CD4-positive, alpha-beta T cell treated with Interleukin-6 at 100 ng/mL for 8 hours (primary cell): ENCODE results near the gene PADI1.

Experiments
- DNase-seq: peaks from one replicate; pipeline ENCODE4 v3.0.0-alpha.2; 2020; ENCODE audit warnings: mixed read lengths, low spot score

The PADI1 gene

GRCh38 chr1:17244821-17245740 is 40.2 kb downstream of the PADI1 start:
- no peak for DNase-seq

DNA sequence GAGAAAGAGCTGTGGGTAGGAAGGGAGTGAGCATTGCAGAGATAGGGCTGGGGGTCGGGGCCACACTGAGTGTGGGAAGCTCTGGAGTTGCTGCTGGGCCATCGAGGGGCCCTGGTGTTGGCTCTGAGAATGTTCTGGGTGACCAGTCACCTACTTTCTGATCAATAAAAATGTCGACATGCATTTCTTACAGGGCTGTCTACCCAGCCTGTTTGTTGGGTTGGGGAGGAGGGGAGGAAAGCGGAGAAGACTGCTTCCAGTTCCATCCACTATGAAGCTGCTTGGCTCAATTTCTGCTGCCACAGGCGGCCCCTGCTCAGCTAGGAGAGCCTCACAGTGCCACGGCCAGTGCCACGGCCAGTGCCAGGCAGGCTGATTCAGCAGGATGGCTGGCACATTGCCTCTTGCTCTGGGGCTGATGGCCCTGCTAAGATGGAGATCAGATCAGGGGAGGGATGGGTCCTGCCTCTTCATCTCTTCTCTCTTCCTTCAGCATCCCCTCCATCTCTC is 40.9 kb downstream of the PADI1 start:
- DNase-seq: no peak

- no peak for DNase-seq
Measured at GRCh38 chr1:17246971-17247370, 42.0 kb downstream of the PADI1 start.

- DNase-seq: no peak
Measured at GRCh38 chr1:17248781-17249180, 43.9 kb downstream of the PADI1 start, which contains the start of gene PADI3. Gene PADI3 (plus strand): TSS chr1:17249098. CDS start chr1:17249138, 40 bp downstream.

- DNase-seq: no peak
Measured at GRCh38 chr1:17250601-17251000, 45.7 kb downstream of the PADI1 start.

DNA sequence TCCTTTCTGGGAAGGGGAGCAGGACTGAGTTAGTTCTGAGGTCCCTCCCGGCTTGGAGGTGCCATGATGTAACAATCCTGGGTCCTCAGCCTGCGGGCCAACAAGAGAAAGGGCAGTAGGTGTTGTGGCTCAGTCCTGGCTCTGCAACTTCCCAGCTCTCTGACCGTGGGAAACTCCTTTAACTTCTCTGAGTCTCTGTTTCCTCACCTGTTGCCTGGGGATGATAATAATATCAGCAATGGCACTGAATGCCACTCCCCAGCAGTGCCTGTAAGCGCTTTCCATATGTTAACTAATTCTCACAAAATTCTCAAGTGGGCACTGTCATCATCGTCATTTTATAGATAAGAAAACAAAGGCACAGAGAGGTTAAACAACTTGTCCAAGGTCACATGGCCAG is 46.3 kb downstream of the PADI1 start:
- DNase-seq: no peak

DNA sequence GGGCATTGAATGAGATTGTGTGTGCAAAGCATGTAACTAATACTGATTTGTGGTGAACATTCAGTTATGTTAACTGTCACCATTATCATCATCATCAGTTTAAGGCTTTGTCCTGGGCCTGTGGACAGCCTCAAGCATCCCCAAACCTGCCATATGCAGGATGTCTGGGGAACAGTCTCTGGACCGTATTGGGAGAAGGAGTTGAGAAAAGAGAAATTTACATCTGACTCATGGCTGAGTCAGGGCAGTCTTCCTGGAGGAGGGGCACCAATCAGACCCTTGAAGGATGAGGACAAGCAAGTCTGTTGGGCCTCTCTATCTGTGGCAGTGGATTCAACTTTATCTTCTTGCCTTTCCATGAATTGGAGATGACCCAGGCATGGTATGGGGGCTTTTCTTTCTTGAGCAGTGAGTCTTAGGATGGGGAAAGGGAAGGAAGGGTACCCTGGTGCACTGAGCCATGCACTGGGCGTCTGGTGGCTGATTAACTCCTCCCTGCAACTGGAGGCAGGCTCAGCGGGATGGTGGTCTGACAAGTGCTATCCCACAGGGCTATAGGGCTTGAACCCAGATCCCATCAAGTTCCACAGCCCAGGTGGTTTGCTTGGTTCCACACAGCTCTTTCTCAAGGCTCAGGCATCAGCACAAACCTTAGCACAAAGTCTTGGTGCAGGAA is 46.9 kb downstream of the PADI1 start:
- no peak for DNase-seq

GRCh38 chr1:17255336-17255735 is 50.4 kb downstream of the PADI1 start:
- DNase-seq: no peak

DNA sequence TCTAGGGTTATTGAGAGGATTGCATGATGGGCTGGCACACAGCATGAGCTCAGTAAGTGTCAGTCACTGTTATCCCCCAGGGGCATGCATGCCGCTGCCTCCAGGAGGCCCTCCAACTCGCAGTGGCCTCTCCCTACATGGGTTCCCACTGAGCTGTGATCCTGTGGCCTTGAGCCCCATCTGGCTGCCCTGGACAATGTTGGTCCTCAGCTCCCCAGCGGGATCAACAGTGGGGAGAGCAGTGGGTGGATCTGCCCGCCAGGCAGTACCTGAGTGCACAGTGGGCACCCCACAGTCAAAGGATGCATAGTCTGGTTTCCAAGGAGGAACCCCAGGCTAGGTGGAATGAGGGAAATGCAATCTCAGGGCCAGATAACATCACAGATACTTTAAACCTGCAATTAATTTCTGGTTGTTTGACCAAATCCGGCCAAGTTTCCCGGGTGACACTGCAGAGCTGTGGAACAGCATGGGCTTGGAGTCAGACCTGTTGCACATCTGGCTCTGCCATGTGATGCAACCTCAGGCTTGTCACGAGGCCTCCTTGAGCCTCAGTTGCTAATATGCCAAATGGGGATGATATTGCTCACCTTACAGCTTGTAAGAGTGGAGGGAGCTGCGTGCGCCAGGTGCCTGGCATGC is 53.3 kb downstream of the PADI1 start:
- no peak for DNase-seq

- DNase-seq: no peak
Measured at GRCh38 chr1:17258758-17259130, 53.8 kb downstream of the PADI1 start.

DNA sequence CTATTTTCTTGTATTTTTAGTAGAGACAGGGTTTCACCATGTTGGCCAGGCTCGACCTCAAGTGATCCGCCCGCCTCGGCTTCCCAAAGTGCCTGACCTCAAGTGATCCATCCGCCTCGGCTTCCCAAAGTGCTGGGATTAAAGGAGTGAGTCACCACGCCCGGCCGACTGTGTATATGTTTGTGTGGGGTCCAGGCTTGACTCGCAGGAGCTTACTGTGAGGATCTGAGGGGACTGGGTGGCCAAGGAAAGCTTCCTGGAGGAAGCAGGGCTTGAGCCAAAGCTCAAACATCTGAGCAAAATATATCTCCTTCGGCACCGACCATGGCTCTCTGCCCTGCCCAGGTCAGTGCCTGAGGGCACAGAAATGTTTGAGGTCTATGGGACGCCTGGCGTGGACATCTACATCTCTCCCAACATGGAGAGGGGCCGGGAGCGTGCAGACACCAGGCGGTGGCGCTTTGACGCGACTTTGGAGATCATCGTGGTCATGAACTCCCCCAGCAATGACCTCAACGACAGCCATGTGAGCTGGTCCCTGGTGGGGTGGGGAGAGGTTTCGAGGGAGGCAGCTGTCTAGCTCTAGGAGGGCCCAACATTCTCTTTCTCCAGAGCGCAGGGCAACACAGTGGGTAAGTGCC is 54.4 kb downstream of the PADI1 start:
- no peak for DNase-seq

DNA sequence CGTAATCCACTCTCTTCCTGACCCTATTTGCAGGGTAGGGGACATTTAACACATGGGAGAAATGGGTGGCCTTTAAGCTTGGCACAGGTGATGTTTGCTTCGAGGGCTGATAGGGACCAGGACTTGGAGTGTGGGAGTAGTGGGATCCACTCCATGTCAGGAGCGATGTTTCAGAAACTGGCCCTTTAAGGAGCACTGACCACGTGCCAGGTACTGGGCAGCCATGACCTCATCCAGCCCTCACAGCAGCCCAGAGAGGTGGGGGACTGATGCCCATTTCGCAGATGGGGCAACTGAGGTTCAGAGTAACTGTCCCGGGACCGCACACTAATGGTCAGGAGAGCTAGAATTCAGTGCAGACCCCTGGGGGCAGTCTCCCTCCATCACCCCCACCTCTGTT is 55.3 kb downstream of the PADI1 start:
- DNase-seq: no peak

GRCh38 chr1:17260738-17261137 is 55.8 kb downstream of the PADI1 start:
- DNase-seq: no peak

GRCh38 chr1:17263936-17264335 is 59.0 kb downstream of the PADI1 start:
- no peak for DNase-seq

GRCh38 chr1:17264470-17264869 is 59.5 kb downstream of the PADI1 start:
- no peak for DNase-seq

- DNase-seq: no peak
Measured at GRCh38 chr1:17265162-17265561, 60.2 kb downstream of the PADI1 start.

- DNase-seq: no peak
Measured at GRCh38 chr1:17265950-17266349, 61.0 kb downstream of the PADI1 start.

GRCh38 chr1:17270891-17271765 is 66.2 kb downstream of the PADI1 start:
- DNase-seq: no peak

DNA sequence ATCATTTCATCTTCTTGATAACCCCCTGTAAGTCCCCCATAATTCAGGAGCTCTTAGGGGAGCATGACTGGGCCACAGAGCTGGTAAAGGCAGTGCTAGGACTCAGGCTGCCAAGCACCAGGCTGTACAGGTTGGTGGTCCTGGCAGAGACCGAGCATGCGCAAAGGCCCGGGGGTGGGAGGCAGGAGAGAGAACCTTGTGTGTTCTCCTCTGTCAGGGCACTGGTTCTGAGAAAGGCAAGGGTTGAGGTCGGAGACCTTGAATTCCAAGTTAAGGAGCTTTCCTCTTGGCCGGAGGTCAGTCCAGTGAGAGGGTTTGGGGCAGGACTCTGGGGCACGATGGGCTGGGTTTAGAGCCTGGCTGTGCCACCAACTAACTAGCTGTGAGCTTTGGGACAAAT is 67.1 kb downstream of the PADI1 start:
- no peak for DNase-seq

DNA sequence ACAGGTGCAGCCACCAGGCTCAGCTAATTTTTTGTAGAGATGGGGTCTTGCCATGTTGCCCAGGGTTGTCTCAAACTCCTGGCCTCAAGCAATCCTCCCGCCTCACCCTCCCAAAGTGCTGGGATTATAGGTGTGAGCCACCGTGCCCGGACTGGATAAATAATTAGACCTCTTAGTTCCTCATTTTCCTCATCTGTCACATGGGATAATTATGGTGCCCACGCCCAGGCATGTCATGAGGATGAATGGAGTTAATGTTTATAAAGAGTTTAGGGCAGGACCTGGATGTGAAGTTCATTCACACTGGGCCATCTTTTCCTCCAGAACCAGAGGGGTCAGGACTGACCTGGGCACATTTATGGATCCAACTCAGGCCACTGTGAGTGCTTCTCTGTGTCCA is 67.7 kb downstream of the PADI1 start:
- no peak for DNase-seq

GRCh38 chr1:17273096-17273495 is 68.2 kb downstream of the PADI1 start:
- no peak for DNase-seq
